NCI-H128 (cell line): Measurements from ENCODE around the gene OR8B3.

ENCODE experiments used
- DNase-seq: peaks from one replicate; lab custom pipeline; 2025; ENCODE audit not compliant: unreplicated experiment; lab: John Stamatoyannopoulos, UW

OR8B3 gene

DNA sequence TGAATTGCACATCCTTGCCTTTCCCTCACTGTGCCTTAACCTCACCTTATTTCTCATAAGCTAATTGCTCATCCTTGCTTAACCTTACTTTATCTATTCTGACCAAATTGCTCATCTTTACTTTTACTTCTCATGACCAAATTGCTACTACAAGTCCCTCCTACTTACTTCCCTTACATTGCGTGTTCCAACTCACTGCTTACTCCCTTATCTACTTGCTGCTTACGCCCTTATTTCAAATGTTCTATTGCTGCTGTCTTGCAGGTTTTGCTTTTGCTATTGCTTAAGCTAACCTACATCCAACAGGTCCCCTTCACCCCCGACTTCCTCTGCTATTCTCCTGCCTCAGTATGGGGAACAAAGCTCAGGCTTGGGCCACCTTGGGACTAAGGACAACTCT, 22.5 kb downstream of the OR8B3 start:
- DNase-seq: no peak

DNA sequence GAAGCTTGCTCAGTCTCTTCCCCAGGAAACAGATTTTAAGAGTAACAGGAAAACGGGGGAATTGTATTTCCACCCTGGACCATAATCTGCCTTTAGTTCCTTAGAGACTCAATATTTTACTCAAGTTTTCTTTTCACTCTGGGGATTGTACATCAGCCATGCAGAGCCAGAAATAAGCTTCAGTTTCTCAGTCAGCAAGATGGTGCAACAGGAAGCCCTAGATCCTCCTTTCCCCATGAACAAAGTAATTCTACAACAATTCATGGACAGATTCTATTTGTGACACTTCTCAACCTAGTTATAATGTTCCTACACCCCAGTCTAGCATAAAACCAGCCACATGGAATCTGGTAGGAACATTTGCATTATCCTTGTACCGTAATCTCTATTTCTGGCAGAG, 39.3 kb downstream of the OR8B3 start:
- no peak for DNase-seq

DNA sequence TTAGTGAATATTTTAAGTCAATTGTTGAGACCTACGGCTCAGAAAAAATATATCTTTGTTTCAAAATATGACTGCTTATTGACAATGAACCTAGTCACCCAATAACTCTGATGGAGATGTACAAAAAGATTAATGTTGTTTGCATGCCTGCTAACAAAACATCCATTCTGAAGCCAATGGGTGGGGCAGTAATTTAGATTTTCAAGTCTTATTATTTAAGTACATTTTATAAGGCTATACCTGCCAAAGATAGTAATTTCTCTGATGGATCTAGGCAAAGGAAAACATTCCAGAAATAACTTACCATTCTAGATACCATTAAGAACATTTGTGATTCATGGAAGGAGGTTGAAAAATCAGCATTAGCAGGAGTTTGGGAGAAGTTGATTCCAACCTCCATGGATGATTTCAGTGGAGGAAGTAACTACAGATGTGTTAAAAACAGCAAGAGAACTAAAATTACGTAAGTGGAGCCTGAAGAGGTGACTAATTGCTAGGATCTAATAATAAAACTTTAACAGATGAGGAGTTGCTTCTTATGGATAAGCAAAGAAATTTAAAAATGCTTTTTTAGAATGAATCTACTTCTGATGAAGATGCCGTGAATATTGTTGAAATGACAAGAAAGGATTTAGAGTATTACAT, 52.4 kb downstream of the OR8B3 start:
- DNase-seq: no peak
